ENCODE measurements around the gene MAGEL2.
A peak's percentile ranks its signal among the peaks of the same experiment; 100 is the strongest.

Gene MAGEL2

DNA sequence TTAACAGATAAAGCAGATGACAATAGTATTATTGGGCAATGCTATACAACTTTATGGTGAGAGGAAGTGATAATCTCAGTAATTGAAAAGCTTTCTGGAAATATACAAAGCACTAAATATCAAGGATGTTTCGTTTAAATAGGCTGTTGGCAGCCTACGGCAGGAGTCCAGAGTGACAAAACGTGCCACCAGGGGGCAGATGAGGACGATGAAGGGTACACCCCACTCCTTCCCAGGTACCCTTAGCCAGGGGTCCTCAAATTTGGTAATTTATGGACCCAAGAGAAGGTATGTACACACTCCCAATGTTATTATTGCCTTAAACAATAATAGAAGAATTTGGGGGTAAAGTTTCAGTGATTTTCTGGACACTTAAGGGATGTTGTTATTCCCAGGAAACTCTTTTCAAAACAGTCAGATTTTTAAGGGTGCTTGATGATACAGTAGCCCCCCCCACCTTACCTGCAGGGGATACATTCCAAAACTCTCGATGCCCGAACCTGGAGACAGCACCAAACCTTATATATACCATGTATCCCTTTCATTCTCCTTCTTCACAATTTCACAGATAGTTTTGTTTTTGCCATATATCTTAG, 1.4 kb upstream of the MAGEL2 start:
- H3K9me3 ChIP-seq (ENCODE audit: control insufficient read depth in 5 of 5, low read length in 5 of 5): no peaks in the 10 kb centered on the region
- no peak overlapping the region for H3K27ac ChIP-seq (ENCODE audit: low read depth, low read length)
- H3K9ac ChIP-seq (ENCODE audit: low read length in 5 of 5): no peak overlapping the region
- no peaks in the 10 kb centered on the region for H3K36me3 ChIP-seq (ENCODE audit: control insufficient read depth in 5 of 5, insufficient read depth in 5 of 5, low read length in 5 of 5)
- H3K4me1 ChIP-seq (ENCODE audit: control insufficient read depth in 5 of 5, insufficient read depth in 5 of 5, low read length in 5 of 5): peaks cover 0 to 13% (median 10%) of the 10 kb centered on the region in 5 donors
- no peak overlapping the region for H3K4me3 ChIP-seq (ENCODE audit: low read depth in 1 of 5, low read length in 5 of 5)
- H3K27me3 ChIP-seq (ENCODE audit: control insufficient read depth in 5 of 5, insufficient read depth in 4 of 5, low read length in 5 of 5): peaks cover 0 to 6% (median 3%) of the 10 kb centered on the region in 5 donors

- no peak overlapping the region for H3K27ac ChIP-seq (ENCODE audit: low read depth, low read length)
- no peaks in the 10 kb centered on the region for H3K36me3 ChIP-seq (ENCODE audit: control insufficient read depth in 5 of 5, insufficient read depth in 5 of 5, low read length in 5 of 5)
- peaks cover 0 to 6% (median 3%) of the 10 kb centered on the region in 5 donors for H3K27me3 ChIP-seq (ENCODE audit: control insufficient read depth in 5 of 5, insufficient read depth in 4 of 5, low read length in 5 of 5)
- no peaks in the 10 kb centered on the region for H3K9me3 ChIP-seq (ENCODE audit: control insufficient read depth in 5 of 5, low read length in 5 of 5)
- peaks cover 0 to 19% (median 15%) of the 10 kb centered on the region in 5 donors for H3K4me1 ChIP-seq (ENCODE audit: control insufficient read depth in 5 of 5, insufficient read depth in 5 of 5, low read length in 5 of 5)
- peak overlapping the region in 1 of 5 donors; percentile 58 for H3K4me3 ChIP-seq (ENCODE audit: low read depth in 1 of 5, low read length in 5 of 5)
- no peak overlapping the region for H3K9ac ChIP-seq (ENCODE audit: low read length in 5 of 5)
These were observed 719 bp downstream of the MAGEL2 start for GRCh38 chr15:23647001-23647295.

DNA sequence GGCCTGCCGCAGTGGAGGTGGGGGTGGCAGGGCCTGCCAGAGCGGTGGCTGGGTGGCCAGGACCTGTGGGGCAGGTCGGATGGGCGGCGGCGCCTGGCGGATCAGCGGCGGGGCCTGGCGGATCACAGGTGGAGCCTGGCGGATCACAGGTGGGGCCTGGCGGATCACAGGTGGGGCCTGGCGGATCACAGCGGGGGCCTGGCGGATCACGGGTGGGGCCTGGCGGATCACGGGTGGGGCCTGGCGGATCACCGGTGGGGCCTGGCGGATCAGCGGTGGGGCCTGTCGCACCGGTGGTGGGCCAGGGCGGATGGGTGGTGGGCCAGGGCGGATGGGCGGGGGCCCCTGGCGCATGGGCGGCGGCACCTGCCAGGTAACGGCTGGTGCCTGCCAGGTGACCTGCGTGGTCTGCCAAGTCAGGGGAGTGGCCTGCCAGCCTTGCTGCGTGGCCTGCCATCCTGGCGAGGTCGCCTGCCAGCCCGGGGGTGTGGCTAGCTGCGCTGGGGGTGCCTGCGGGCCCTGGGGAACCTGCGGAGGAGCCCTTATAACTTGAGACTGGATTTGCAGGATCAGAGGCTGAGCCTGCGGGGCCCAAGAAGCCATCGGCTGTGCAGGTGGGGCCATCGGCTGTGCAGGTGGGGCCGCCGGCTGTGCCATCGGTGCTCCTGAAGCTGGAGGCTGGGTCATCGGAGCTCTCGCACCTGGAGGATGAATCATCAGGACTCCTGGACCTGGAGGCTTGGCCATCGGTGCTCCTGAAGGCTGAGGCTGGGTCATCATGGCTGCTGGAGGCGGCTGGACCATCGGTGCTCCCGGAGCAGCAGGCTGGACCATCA, 1.3 kb downstream of the MAGEL2 start:
- no peak overlapping the region for H3K4me3 ChIP-seq (ENCODE audit: low read depth in 1 of 5, low read length in 5 of 5)
- H3K27ac ChIP-seq (ENCODE audit: low read depth, low read length): no peak overlapping the region
- H3K27me3 ChIP-seq (ENCODE audit: control insufficient read depth in 5 of 5, insufficient read depth in 4 of 5, low read length in 5 of 5): peaks cover 0 to 6% (median 3%) of the 10 kb centered on the region in 5 donors
- H3K9ac ChIP-seq (ENCODE audit: low read length in 5 of 5): no peak overlapping the region
- H3K36me3 ChIP-seq (ENCODE audit: control insufficient read depth in 5 of 5, insufficient read depth in 5 of 5, low read length in 5 of 5): no peaks in the 10 kb centered on the region
- H3K4me1 ChIP-seq (ENCODE audit: control insufficient read depth in 5 of 5, insufficient read depth in 5 of 5, low read length in 5 of 5): peaks cover 0 to 19% (median 15%) of the 10 kb centered on the region in 5 donors
- no peaks in the 10 kb centered on the region for H3K9me3 ChIP-seq (ENCODE audit: control insufficient read depth in 5 of 5, low read length in 5 of 5)

- no peaks in the 10 kb centered on the region for H3K9me3 ChIP-seq (ENCODE audit: control insufficient read depth in 5 of 5, low read length in 5 of 5)
- no peaks in the 10 kb centered on the region for H3K36me3 ChIP-seq (ENCODE audit: control insufficient read depth in 5 of 5, insufficient read depth in 5 of 5, low read length in 5 of 5)
- H3K27ac ChIP-seq (ENCODE audit: low read depth, low read length): no peak overlapping the region
- H3K9ac ChIP-seq (ENCODE audit: low read length in 5 of 5): no peak overlapping the region
- H3K4me3 ChIP-seq (ENCODE audit: low read depth in 1 of 5, low read length in 5 of 5): no peak overlapping the region
- peaks cover 0 to 19% (median 15%) of the 10 kb centered on the region in 5 donors for H3K4me1 ChIP-seq (ENCODE audit: control insufficient read depth in 5 of 5, insufficient read depth in 5 of 5, low read length in 5 of 5)
- peaks cover 0 to 6% (median 3%) of the 10 kb centered on the region in 5 donors for H3K27me3 ChIP-seq (ENCODE audit: control insufficient read depth in 5 of 5, insufficient read depth in 4 of 5, low read length in 5 of 5)
These were observed 2.1 kb downstream of the MAGEL2 start for GRCh38 chr15:23645371-23646164.

GRCh38 chr15:23644829-23645228, 2.8 kb downstream of the MAGEL2 start:
- Histone ChIP-seq H3K27ac (ENCODE audit: low read depth, low read length) (no peak overlapping the region), H3K36me3 (ENCODE audit: control insufficient read depth in 5 of 5, insufficient read depth in 5 of 5, low read length in 5 of 5) (no peaks in the 10 kb centered on the region), H3K4me3 (ENCODE audit: low read depth in 1 of 5, low read length in 5 of 5) (no peak overlapping the region), H3K9me3 (ENCODE audit: control insufficient read depth in 5 of 5, low read length in 5 of 5) (no peaks in the 10 kb centered on the region), H3K9ac (ENCODE audit: low read length in 5 of 5) (no peak overlapping the region), H3K4me1 (ENCODE audit: control insufficient read depth in 5 of 5, insufficient read depth in 5 of 5, low read length in 5 of 5) (peaks cover 0 to 19% (median 15%) of the 10 kb centered on the region in 5 donors), H3K27me3 (ENCODE audit: control insufficient read depth in 5 of 5, insufficient read depth in 4 of 5, low read length in 5 of 5) (peaks cover 0 to 6% (median 3%) of the 10 kb centered on the region in 5 donors)

DNA sequence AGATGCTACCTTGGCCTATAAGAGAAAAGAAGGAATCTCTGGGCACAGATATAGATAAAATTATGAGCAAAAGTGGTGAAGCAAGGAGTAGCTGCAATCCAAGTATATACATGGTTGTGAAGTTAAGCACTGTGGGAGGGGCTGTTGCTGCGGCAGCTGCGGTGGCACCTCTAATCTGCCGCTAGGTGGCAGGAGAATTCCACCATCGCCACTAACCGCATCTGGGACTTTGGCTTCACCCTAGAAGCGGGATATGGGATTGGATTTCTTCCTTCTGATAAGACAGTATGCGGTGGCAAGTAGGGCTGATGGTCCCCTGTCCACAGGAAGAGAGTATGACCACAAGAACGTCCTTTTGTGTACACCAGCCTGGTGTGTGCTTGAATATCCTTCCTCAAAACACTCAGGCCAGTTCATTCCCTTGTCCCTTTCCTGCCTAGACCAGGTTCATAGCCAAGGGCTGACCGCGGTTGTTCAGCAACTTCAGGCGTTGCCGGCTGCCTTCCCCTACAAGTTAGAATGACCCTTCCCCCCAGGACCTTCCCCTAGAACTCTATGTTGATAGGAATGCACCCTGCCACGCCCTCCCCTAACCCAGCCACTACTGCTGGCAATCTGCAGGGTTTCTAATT, 5.1 kb downstream of the MAGEL2 start:
- Histone ChIP-seq H3K4me3 (ENCODE audit: low read depth in 1 of 5, low read length in 5 of 5) (no peak overlapping the region), H3K36me3 (ENCODE audit: control insufficient read depth in 5 of 5, insufficient read depth in 5 of 5, low read length in 5 of 5) (no peaks in the 10 kb centered on the region), H3K27ac (ENCODE audit: low read depth, low read length) (no peak overlapping the region), H3K9ac (ENCODE audit: low read length in 5 of 5) (no peak overlapping the region), H3K4me1 (ENCODE audit: control insufficient read depth in 5 of 5, insufficient read depth in 5 of 5, low read length in 5 of 5) (peaks cover 0 to 21% (median 8%) of the 10 kb centered on the region in 5 donors), H3K9me3 (ENCODE audit: control insufficient read depth in 5 of 5, low read length in 5 of 5) (no peaks in the 10 kb centered on the region), H3K27me3 (ENCODE audit: control insufficient read depth in 5 of 5, insufficient read depth in 4 of 5, low read length in 5 of 5) (peaks cover 0 to under 1% (median 0%) of the 10 kb centered on the region in 5 donors)

DNA sequence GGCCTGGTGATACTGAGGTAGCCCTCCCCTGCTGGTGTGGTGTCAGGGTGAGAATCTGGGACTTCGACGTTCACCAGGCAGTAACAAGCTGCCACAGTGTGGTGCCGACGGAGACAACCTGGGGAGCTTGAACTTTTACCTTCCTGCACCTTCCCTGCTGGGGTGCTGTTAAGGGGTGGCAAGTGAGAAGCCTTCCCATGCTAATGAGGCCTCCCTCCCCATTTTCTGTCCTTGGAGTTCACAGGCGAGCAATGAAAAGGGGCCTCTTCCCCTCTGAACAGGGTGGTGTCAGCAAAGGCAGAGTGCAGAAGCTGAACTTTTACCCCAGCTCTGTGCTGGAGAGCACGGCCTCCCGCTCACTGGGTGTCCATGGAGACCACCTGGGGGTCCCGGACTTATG, 13.5 kb downstream of the MAGEL2 start:
- H3K27me3 ChIP-seq (ENCODE audit: control insufficient read depth in 5 of 5, insufficient read depth in 4 of 5, low read length in 5 of 5): peaks cover 0 to 7% (median 5%) of the 10 kb centered on the region in 5 donors
- no peaks in the 10 kb centered on the region for H3K36me3 ChIP-seq (ENCODE audit: control insufficient read depth in 5 of 5, insufficient read depth in 5 of 5, low read length in 5 of 5)
- H3K4me1 ChIP-seq (ENCODE audit: control insufficient read depth in 5 of 5, insufficient read depth in 5 of 5, low read length in 5 of 5): peaks cover 0 to 5% (median 0%) of the 10 kb centered on the region in 5 donors
- H3K27ac ChIP-seq (ENCODE audit: low read depth, low read length): no peak overlapping the region
- no peak overlapping the region for H3K9ac ChIP-seq (ENCODE audit: low read length in 5 of 5)
- H3K4me3 ChIP-seq (ENCODE audit: low read depth in 1 of 5, low read length in 5 of 5): no peak overlapping the region
- no peaks in the 10 kb centered on the region for H3K9me3 ChIP-seq (ENCODE audit: control insufficient read depth in 5 of 5, low read length in 5 of 5)

DNA sequence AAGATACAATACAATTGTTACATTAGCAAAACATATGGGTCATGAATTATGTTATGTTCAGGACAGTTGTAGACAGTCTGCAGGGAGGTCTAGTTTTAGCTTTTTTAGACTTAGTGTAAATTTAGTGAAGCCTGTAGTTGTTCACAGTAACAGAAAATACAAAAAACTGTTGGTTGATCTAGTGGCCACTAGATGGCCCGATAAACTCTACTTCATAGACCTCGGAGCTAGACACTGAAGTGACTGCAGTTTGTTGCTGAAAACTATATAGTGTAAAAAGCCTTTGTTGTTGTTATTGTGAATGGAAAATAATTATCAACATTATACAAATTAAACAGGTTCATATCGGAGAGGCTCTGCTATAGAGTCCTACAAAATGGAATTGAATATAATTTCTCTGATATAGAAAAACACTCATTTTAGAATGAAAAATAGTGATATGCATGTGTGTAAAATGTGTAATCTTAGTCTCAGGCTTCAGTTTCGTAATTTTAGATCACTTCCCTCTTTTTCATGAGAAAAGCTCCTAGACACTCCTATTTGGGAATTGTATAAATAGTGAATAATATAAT, 18.3 kb downstream of the MAGEL2 start:
- Histone ChIP-seq H3K27me3 (ENCODE audit: control insufficient read depth in 5 of 5, insufficient read depth in 4 of 5, low read length in 5 of 5) (peaks cover 0 to 11% (median 5%) of the 10 kb centered on the region in 5 donors), H3K36me3 (ENCODE audit: control insufficient read depth in 5 of 5, insufficient read depth in 5 of 5, low read length in 5 of 5) (no peaks in the 10 kb centered on the region), H3K4me1 (ENCODE audit: control insufficient read depth in 5 of 5, insufficient read depth in 5 of 5, low read length in 5 of 5) (no peaks in the 10 kb centered on the region), H3K4me3 (ENCODE audit: low read depth in 1 of 5, low read length in 5 of 5) (no peak overlapping the region), H3K9ac (ENCODE audit: low read length in 5 of 5) (no peak overlapping the region), H3K9me3 (ENCODE audit: control insufficient read depth in 5 of 5, low read length in 5 of 5) (no peaks in the 10 kb centered on the region), H3K27ac (ENCODE audit: low read depth, low read length) (no peak overlapping the region)

DNA sequence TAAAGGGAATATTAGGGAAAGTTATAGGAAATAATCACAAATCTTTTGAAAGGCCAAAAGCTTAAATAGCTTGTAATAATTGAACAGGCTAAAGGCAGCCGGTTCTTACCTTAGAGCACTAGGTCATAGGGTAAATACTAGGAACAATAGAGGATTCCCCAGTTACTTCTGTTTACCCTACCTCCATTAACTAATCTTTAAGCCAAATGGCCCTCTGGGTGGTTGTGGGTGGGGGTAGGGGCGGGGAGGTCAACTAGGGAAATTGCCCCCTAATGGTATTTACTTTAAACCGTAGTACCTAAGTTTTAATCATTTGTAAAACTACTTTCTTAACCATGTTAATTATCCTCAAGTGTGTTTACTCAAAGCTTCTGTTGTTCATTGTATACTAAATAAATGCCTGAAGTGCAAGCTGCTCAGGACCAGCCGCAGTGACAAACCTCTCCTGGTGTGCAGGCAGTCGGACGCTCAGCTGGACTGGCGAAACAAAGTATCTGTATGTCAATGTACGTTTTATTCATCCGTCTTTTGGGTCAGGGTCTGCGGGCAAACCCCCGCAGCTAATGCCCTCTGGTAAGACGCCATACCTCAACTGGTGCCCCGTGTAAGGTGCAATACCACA, 18.9 kb downstream of the MAGEL2 start:
- Histone ChIP-seq H3K9ac (ENCODE audit: low read length in 5 of 5) (no peak overlapping the region), H3K27ac (ENCODE audit: low read depth, low read length) (no peak overlapping the region), H3K4me1 (ENCODE audit: control insufficient read depth in 5 of 5, insufficient read depth in 5 of 5, low read length in 5 of 5) (no peaks in the 10 kb centered on the region), H3K36me3 (ENCODE audit: control insufficient read depth in 5 of 5, insufficient read depth in 5 of 5, low read length in 5 of 5) (no peaks in the 10 kb centered on the region), H3K9me3 (ENCODE audit: control insufficient read depth in 5 of 5, low read length in 5 of 5) (no peaks in the 10 kb centered on the region), H3K4me3 (ENCODE audit: low read depth in 1 of 5, low read length in 5 of 5) (no peak overlapping the region), H3K27me3 (ENCODE audit: control insufficient read depth in 5 of 5, insufficient read depth in 4 of 5, low read length in 5 of 5) (peaks cover 0 to 5% (median under 1%) of the 10 kb centered on the region in 5 donors)
